GM12873 (cell line): ENCODE measurements around the gene TRAP1.

ENCODE experiments used
- CTCF ChIP-seq: IDR thresholded peaks from 2 replicates; pipeline ENCODE4 v1.5.1; 2012; ENCODE audit warnings: low read depth, mild to moderate bottlenecking, moderate library complexity, low read length, control low read depth; ENCODE audit not compliant: insufficient read depth; ENCODE audit errors: missing control alignments

Gene TRAP1

GRCh38 chr16:3722508-3722907 is 5.2 kb upstream of the TRAP1 start:
- no peak for TF ChIP-seq CTCF

- no peak for TF ChIP-seq CTCF
Measured at GRCh38 chr16:3720418-3720817, 3.1 kb upstream of the TRAP1 start.

GRCh38 chr16:3718628-3719027 is 1.3 kb upstream of the TRAP1 start:
- TF ChIP-seq CTCF, result no peak

GRCh38 chr16:3718019-3718391 is 681 bp upstream of the TRAP1 start:
- TF ChIP-seq CTCF, result no peak

- no peak for TF ChIP-seq CTCF
Measured at GRCh38 chr16:3716831-3717234, 491 bp downstream of the TRAP1 start.

GRCh38 chr16:3715430-3715829 is 1.9 kb downstream of the TRAP1 start:
- no peak for TF ChIP-seq CTCF

- no peak for TF ChIP-seq CTCF
Measured at GRCh38 chr16:3713587-3714242, 3.6 kb downstream of the TRAP1 start.

GRCh38 chr16:3712861-3713372 is 4.4 kb downstream of the TRAP1 start:
- TF ChIP-seq CTCF, result no peak
